22Rv1 (cell line): ENCODE data around the gene FOXN1.

Source experiments
- H3K27ac ChIP-seq: fragments of 450-650 bp; 2 replicates; pipeline ENCODE4 v1.5.1; 2017
- CTCF ChIP-seq: fragments of 450-650 bp; IDR thresholded peaks from 2 replicates; pipeline ENCODE4 v1.5.1; 2017; ENCODE audit warnings: mild to moderate bottlenecking
- ZFX ChIP-seq: fragments of 450-650 bp; IDR thresholded peaks from 2 replicates; pipeline ENCODE4 v1.6.1; 2017; ENCODE audit warnings: antibody characterized with exemption, borderline replicate concordance

FOXN1 gene

GRCh38 chr17:28468781-28469180 is 37.4 kb upstream of the FOXN1 start:
- TF ChIP-seq ZFX (no peak), CTCF (no peak)
- no peak overlapping the region for H3K27ac ChIP-seq

GRCh38 chr17:28469376-28469775 is 36.8 kb upstream of the FOXN1 start:
- TF ChIP-seq ZFX: no peak
- H3K27ac ChIP-seq: no peak overlapping the region

- H3K27ac ChIP-seq: no peak overlapping the region
- TF ChIP-seq CTCF: no peak
- no peak for TF ChIP-seq ZFX
These were observed 35.8 kb upstream of the FOXN1 start for GRCh38 chr17:28470266-28470913.

- H3K27ac ChIP-seq: no peak overlapping the region
- TF ChIP-seq CTCF (no peak), ZFX (no peak)
These were observed 35.2 kb upstream of the FOXN1 start for GRCh38 chr17:28470914-28471366.

GRCh38 chr17:28471531-28472342 is 34.4 kb upstream of the FOXN1 start:
- no peak for TF ChIP-seq CTCF
- no peak for TF ChIP-seq ZFX
- H3K27ac ChIP-seq: no peak overlapping the region

- no peak overlapping the region for H3K27ac ChIP-seq
- TF ChIP-seq CTCF: no peak
- TF ChIP-seq ZFX: no peak
These were observed 33.2 kb upstream of the FOXN1 start for GRCh38 chr17:28472871-28473497.

GRCh38 chr17:28473542-28473941 is 32.6 kb upstream of the FOXN1 start, which contains the start of gene SLC13A2:
Gene SLC13A2, plus strand, starts transcription at chr17:28473644. Its CDS starts 69 bp downstream, at chr17:28473713.
- no peak within 1 kb of the TSS for H3K27ac ChIP-seq
- TF ChIP-seq ZFX (no peak), CTCF (peak; percentile 11; the same call in 1 of the 2 replicates)
